PC-9 (cell line): ENCODE results near the gene EPHA4.

Experiments
- EZH2 ChIP-seq: fragments of 200-600 bp; sonication (generic); IDR thresholded peaks from 2 replicates; pipeline ENCODE4 v1.8.0; 2017; ENCODE audit warnings: antibody characterized with exemption, low read depth
- TF ChIP-seq, protein P1 (sequence below): fragments of 200-600 bp; sonication (generic); conservative IDR thresholded peaks from 2 replicates; pipeline ENCODE4 v1.6.1; 2017; ENCODE audit warnings: mixed run types, antibody characterized with exemption, mild to moderate bottlenecking, moderate library complexity

- TF ChIP-seq, protein P1, sequence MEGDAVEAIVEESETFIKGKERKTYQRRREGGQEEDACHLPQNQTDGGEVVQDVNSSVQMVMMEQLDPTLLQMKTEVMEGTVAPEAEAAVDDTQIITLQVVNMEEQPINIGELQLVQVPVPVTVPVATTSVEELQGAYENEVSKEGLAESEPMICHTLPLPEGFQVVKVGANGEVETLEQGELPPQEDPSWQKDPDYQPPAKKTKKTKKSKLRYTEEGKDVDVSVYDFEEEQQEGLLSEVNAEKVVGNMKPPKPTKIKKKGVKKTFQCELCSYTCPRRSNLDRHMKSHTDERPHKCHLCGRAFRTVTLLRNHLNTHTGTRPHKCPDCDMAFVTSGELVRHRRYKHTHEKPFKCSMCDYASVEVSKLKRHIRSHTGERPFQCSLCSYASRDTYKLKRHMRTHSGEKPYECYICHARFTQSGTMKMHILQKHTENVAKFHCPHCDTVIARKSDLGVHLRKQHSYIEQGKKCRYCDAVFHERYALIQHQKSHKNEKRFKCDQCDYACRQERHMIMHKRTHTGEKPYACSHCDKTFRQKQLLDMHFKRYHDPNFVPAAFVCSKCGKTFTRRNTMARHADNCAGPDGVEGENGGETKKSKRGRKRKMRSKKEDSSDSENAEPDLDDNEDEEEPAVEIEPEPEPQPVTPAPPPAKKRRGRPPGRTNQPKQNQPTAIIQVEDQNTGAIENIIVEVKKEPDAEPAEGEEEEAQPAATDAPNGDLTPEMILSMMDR: no peak
- no peak for TF ChIP-seq EZH2
Observed at GRCh38 chr2:221553333-221553732, 18.8 kb downstream of the EPHA4 start.
